PC-9 (cell line): Measurements from ENCODE around the gene GDPD5.

Experiments
- EZH2 ChIP-seq: fragments of 200-600 bp; sonication (generic); IDR thresholded peaks from 2 replicates; pipeline ENCODE4 v1.8.0; 2017; ENCODE audit warnings: antibody characterized with exemption, low read depth
- TF ChIP-seq, protein P1 (sequence below): fragments of 200-600 bp; sonication (generic); conservative IDR thresholded peaks from 2 replicates; pipeline ENCODE4 v1.6.1; 2017; ENCODE audit warnings: mixed run types, antibody characterized with exemption, mild to moderate bottlenecking, moderate library complexity

DNA sequence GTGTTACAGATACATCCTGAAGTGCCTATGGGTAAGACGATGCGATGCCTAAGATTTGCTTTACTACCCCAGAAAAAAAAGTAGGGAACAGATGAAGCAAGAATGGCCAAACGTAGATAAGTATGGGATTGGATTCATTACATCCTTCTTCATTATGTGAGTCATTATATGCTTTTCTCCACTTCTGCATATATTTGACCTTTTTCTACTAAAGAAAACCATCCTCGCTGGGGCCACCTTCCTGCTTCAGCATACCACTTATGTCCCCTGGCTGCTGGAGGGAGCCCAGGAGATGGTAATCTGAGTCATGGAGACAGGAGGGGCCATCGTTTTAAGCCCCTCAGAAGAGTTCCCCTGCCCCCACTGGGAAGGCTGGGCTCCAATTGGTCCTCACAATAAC is 78.3 kb downstream of the GDPD5 start:
- TF ChIP-seq, protein P1, sequence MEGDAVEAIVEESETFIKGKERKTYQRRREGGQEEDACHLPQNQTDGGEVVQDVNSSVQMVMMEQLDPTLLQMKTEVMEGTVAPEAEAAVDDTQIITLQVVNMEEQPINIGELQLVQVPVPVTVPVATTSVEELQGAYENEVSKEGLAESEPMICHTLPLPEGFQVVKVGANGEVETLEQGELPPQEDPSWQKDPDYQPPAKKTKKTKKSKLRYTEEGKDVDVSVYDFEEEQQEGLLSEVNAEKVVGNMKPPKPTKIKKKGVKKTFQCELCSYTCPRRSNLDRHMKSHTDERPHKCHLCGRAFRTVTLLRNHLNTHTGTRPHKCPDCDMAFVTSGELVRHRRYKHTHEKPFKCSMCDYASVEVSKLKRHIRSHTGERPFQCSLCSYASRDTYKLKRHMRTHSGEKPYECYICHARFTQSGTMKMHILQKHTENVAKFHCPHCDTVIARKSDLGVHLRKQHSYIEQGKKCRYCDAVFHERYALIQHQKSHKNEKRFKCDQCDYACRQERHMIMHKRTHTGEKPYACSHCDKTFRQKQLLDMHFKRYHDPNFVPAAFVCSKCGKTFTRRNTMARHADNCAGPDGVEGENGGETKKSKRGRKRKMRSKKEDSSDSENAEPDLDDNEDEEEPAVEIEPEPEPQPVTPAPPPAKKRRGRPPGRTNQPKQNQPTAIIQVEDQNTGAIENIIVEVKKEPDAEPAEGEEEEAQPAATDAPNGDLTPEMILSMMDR: no peak
- no peak for TF ChIP-seq EZH2
